Measurements from ENCODE around the gene ONECUT1. TPM values are rescaled to one million over a fixed set of nuclear protein-coding genes. Genes with fewer than 3 reads are reported as not detected.
A peak's percentile ranks its signal among the peaks of the same experiment; 100 is the strongest.

ONECUT1 gene
- total and polyA plus RNA-seq, 2 of the 8 experiments (the other 6 are each of a cell fraction or from before 2014, with no cell fraction given): 0.65 to 6.4 TPM

- TF ChIP-seq CHD7 (IDR thresholded peaks at IDR 0.05; ENCODE audit: insufficient replicate concordance, low read length): no peak
- peak in 1 of 2 experiments; percentile 69; a peak in 3 of 4 replicates for TF ChIP-seq HDAC2 (IDR thresholded peaks at IDR 0.05; ENCODE audit: borderline replicate concordance in 1 of 2, low read depth in 2 of 2, low read length in 2 of 2)
- no peak for TF ChIP-seq GTF2F1 (IDR thresholded peaks at IDR 0.05; ENCODE audit: borderline replicate concordance, low read depth, low read length)
- peak; percentile 40; the same call in 1 of the 2 replicates for TF ChIP-seq TAF1 (IDR thresholded peaks at IDR 0.05; ENCODE audit: low read depth, low read length)
- TF ChIP-seq, protein P1, sequence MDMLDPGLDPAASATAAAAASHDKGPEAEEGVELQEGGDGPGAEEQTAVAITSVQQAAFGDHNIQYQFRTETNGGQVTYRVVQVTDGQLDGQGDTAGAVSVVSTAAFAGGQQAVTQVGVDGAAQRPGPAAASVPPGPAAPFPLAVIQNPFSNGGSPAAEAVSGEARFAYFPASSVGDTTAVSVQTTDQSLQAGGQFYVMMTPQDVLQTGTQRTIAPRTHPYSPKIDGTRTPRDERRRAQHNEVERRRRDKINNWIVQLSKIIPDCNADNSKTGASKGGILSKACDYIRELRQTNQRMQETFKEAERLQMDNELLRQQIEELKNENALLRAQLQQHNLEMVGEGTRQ (IDR thresholded peaks at IDR 0.05; ENCODE audit: low read length): peak; percentile 50; the same call in 1 of the 2 replicates
- TF ChIP-seq SAP30 (IDR thresholded peaks at IDR 0.05; ENCODE audit: insufficient read depth, insufficient replicate concordance, low read length): peak; percentile 91
- TF ChIP-seq HDAC6 (IDR thresholded peaks at IDR 0.05; ENCODE audit: low read depth, low read length): no peak
These were observed 44.6 kb downstream of the ONECUT1 start (continued) for GRCh38 chr15:52745326-52746161.
